ENCODE results near the gene BOK.

The BOK gene

GRCh38 chr2:241606186-241606585, 47.6 kb downstream of the BOK start:
- DNase-seq, result no peak

GRCh38 chr2:241607162-241607885, 48.8 kb downstream of the BOK start:
- no peak for DNase-seq

GRCh38 chr2:241608881-241609280, 50.3 kb downstream of the BOK start:
- DNase-seq, result no peak

- peak; percentile 85 for DNase-seq
Observed at GRCh38 chr2:241609859-241610793, 51.6 kb downstream of the BOK start.

DNA sequence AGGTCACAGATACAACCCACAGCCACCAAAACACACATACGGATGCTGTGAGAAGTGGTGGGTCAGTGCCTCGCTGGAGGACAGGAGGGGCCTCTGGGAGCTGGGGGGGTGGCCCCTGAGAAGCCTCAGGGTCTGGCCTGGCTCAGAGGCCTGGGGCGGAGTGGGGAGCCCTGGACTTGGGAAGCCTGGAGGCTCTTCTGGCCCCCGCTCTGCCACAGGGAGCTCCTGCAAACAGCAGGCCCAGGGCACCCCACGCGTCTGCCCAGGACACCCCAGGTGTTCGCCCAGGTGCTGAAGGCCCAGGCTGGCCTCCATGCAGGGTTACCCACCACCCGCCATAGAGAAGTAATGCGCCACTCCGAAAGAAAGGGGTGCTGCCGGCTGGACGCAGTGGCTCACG, 52.5 kb downstream of the BOK start:
- DNase-seq, result no peak

DNA sequence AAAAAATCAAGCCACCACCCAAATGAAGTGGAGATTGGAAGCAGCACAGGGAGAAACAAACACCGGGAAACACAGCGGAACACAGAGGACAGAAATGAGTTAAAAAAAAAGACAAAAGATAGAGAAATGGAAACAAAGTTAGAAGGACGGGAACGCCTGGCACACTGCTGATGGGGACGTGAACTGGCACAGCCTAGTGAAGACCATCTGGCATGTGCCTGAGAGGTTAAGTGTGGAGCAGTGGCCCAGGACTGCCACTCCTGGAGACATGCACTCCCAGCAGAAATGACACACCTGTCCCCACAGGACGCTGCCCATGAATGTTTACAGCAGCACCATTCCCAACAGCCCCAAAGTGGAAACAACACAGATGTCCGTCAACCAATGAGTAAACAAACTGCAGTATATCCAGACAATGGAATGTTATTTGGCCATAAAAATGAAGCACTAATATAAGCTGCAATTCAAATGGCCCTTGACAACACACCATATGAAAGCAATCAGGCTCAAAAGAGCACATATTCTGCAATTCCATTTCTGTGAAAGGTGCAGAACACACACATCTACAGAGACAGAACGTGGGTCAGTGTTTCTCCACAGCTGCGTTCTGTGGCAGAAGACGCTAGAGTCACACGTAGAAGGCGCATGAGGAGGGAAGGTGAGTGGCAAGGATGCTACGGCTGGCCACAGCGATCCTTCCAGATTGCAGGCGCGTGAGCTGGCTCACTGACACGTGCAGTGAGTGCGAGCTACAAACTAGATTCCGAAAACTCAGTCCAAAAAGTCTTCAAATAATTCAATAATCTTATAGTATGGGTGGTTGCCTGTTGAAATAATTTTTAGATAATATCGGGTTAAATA, 53.8 kb downstream of the BOK start:
- DNase-seq, result peak; percentile 57

GRCh38 chr2:241613017-241613780, 54.7 kb downstream of the BOK start:
- DNase-seq, result peak; percentile 68

DNA sequence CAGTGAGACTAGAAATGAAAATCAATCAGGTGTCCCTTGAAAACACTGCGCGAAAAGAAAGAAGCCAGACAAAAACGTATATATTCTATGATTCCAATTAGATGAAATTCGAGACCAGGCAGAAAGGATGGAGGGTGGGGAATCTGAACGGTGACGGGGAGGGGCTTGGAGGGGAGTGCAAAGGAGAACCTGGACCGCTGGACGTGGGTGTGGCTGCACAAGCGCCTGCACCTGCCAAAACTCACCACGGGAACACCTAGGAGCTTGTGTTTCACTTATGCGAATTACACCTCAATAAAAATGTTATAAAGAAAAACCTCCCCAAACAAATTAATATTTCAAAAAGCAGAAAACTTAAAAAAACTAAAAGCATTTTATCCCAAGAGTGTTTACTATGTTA, 56.5 kb downstream of the BOK start:
- peak; percentile 17 for DNase-seq

DNA sequence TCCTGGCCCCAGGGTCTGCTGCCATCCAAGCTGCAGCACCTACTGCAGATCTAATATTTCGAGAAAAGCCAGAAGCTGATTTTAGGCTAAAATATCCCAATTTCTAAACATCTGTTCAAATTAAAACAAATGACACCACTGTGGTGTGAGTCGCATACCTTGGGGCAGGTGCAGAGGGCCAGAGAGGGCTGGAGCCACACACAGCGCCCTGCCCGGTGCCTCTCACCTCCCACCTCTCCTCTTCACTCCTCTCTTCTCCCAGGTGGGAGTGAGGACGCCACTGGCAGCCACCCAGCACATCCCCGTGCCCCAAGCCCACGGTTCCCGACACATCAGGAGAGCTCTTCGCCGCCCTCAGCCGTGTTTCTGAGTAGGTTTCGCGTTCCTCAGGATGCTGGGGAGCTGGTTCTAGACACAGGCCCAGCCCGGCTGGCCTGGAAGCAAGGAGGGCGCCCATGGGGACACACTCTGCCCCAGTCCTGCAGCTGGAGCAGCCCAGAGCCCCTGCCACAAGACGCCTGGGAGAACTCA, 57.0 kb downstream of the BOK start:
- no peak for DNase-seq

DNA sequence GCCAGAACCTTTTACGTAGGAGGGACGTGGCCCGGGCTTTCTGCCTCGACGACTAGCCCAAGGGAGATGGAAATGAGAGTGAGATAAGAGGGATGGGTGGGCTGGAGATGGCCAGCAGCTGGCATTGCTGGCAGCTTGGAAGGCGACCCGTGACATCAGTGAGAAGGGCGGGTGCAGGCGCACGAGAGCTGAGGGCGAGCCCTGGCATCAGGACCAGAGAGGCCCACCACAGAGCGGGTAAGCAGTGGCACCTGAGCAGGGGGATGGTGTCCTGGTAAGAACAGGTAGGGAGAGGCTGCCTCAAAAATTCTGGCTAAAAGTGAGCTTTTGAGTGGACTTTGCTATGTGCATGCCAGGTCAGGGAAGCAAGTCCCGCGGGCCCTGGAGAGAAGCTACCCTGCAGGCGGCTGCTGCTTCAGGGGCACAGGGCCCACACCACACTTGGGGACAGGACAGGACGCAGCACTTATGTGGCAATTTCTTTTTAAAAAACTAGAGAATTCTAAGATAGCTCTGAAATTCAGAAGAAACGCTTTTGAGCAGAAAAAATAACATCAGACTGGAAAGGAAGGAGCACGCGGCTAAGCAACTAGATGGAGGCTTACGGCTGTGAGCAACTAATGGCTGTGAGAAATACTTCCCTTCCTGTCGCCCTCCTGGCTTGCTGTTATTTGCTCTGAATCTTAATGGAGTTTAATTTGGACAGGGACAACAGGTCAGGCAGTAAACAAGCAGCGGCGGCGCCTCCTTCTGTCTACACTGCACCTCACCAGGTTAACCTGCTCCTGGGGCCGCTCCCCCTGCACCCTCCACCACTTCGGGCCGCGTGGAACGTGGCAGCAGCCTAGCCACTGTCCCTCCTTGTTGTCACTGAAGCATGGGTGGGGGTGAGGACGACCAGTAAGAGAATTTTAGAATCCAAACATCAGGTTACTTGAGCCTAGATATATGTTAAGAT, 57.9 kb downstream of the BOK start:
- peak; percentile 67 for DNase-seq

DNA sequence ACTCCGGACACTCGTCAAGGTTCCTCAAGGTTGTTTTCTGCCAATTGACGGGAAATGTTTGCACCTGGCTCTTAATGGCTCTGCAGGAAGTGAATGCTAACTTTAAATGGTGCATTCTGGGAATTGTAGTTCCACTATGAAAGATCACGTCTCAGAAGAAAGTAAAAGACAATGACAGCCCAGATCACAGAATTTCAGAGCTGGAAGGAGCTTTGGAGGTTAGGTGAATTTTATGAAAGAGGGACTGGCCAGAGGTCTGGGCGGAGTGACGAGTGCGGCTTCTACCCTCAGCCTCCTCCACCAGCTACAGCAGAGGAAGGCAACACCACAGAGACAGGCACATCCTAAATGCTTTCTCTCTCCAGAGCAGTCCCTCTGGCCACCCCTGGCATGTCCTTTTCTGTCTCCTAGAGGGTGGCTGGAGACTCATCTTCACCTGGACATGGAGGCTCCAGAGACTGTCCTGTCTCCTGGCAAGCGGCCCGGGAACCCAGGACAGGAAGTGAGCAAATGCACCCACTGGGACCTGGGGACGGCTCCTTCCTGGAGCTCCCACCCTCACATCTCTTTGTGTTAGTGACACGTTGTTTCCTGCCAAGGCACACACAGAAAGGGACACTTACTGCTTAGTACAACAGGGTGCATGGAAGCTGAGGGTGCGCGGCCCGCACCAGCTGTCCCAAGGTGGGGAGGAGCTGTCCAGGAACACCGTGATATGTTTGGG, 59.0 kb downstream of the BOK start:
- DNase-seq, result peak; percentile 72

GRCh38 chr2:241618296-241618805, 59.8 kb downstream of the BOK start:
- no peak for DNase-seq

GRCh38 chr2:241618829-241619228, 60.3 kb downstream of the BOK start:
- no peak for DNase-seq

DNA sequence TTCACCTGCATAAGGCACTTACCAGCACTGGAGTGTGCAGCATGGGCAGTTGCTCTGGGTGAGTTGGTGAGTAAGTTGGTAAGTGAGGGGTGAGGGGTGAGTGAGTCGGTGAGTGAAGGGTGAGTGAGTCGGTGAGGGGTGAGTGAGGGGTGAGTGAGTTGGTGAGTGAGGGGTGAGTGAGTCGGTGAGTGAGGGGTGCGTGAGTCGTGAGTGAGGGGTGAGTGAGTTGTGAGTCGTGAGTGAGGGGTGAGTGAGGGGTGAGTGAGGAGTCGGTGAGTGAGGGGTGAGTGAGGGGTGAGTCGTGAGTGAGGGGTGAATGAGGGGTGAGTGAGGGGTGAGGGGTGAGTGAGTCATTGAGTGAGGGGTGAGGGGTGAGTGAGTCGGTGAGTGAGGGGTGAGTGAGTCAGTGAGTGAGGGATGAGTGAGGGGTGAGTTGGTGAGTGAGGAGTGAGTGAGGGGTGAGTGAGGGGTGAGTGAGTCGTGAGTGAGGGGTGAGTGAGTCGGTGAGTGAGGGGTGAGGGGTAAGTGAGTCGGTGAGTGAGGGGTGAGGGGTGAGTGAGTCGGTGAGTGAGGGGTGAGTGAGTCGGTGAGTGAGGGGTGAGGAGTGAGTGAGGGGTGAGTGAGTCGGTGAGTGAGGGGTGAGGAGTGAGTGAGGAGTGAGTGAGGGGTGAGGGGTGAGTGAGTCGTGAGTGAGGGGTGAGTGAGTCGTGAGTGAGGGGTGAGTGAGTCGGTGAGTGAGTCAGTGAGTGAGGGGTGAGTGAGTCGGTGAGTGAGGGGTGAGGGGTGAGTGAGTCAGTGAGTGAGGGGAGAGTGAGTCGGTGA, 61.3 kb downstream of the BOK start:
- DNase-seq, result no peak

- DNase-seq, result no peak
Observed at GRCh38 chr2:241620419-241620769, 61.8 kb downstream of the BOK start.

All from NCI-H69 (cell line).